HepG2 (cell line): Measurements from ENCODE around the gene CAPS2. TPM values are rescaled to one million over a fixed set of nuclear protein-coding genes. Genes with fewer than 3 reads are reported as not detected.
A peak's percentile ranks its signal among the peaks of the same experiment; 100 is the strongest.

ENCODE experiments used
- ATAC-seq: fragments of 200-7000 bp; cut with Tn5 transposase; 3 replicates; pipeline ENCODE4 v1.9.1; 2020; ENCODE audit warnings: mild to moderate bottlenecking, moderate library complexity
- Bru-seq: library from RNA; stranded (reverse); fragments of 400-500 nt; gene quantifications from one replicate; lab custom pipeline; 2021; lab: Mats Ljungman, UMichigan
- BruChase-seq, 2 experiments: library from RNA; stranded (reverse); fragments of 400-500 nt; gene quantifications; one replicate each; lab custom pipeline; 2021; lab: Mats Ljungman, UMichigan
- BruUV-seq: library from RNA; stranded (reverse); fragments of 400-500 nt; replicated peaks from 2 replicates; lab custom pipeline; 2021; lab: Mats Ljungman, UMichigan
- CTCF ChIA-PET: fragments of 300-600 bp; formaldehyde crosslinking; extraction: SDS; loops from one replicate; lab custom pipeline; 2021; ENCODE audit warnings: low total read pairs, inconsistent platforms, low intra/inter-chr PET ratio; lab: Yijun Ruan, JAX
- POLR2A ChIA-PET: fragments of 350-600 bp; sonication (Branson Sonifier 250); formaldehyde crosslinking; loops from one replicate; lab custom pipeline; 2020; ENCODE audit warnings: antibody characterized with exemption, inconsistent platforms; lab: Yijun Ruan, JAX
- DNase-seq: peaks from one replicate; pipeline ENCODE4 v3.0.0-alpha.2; 2015; ENCODE audit warnings: low spot score
- FAIRE-seq: peaks from 3 replicates; lab custom pipeline; 2011; peaks lifted over from hg19 to GRCh38; lab: Jason Lieb, UNC
- H2AFZ ChIP-seq: one replicate; pipeline ENCODE4 v1.6.1; 2011; ENCODE audit warnings: low read length, inconsistent platforms
- H3K27ac ChIP-seq: fragments of 300-600 bp; 3 replicates; pipeline ENCODE4 v1.8.0; 2011; ENCODE audit warnings: mixed run types, mild to moderate bottlenecking, mixed read lengths, low read length, inconsistent platforms; ENCODE audit not compliant: insufficient read depth; ENCODE audit errors: extremely low read length
- H3K27me3 ChIP-seq, 2 experiments: fragments of 200-600 bp in 1 of 2; 2 replicates in 1 of 2; 3 replicates in 1 of 2; pipeline versions ENCODE4 v1.6.0 to v1.8.0; 2011; ENCODE audit warnings: low read length in 2 of 2, mild to moderate bottlenecking in 2 of 2, moderate library complexity in 2 of 2, inconsistent platforms in 1 of 2; ENCODE audit not compliant: insufficient read depth in 2 of 2, control insufficient read depth in 1 of 2
- H3K36me3 ChIP-seq, 2 experiments: fragments of 200-600 bp in 1 of 2; replicated peaks in 1 of 2; 2 replicates in 1 of 2; 3 replicates in 1 of 2; pipeline versions ENCODE4 v1.5.1 to v1.8.0; 2011; ENCODE audit warnings: low read length in 2 of 2, inconsistent platforms in 1 of 2; ENCODE audit not compliant: insufficient read depth in 2 of 2, control insufficient read depth in 1 of 2
- H3K4me1 ChIP-seq: 2 replicates; pipeline ENCODE4 v1.5.1; 2012; ENCODE audit warnings: low read length, inconsistent platforms; ENCODE audit not compliant: insufficient read depth
- H3K4me2 ChIP-seq: 2 replicates; pipeline ENCODE4 v1.6.0; 2011; ENCODE audit warnings: low read depth, low read length, inconsistent platforms
- H3K4me3 ChIP-seq, 3 experiments: fragments of 200-600 bp in 1 of 3; sonication (generic), shearing (Covaris generic) in 1 of 3; replicated peaks in 1 of 3; 2 replicates each; pipeline ENCODE4 v1.5.1; 2011 to 2016; ENCODE audit warnings: low read length in 3 of 3, inconsistent platforms in 2 of 3, low read depth in 2 of 3, mild to moderate bottlenecking in 2 of 3, control low read depth in 1 of 3, mixed read lengths in 1 of 3; ENCODE audit not compliant: insufficient read depth in 1 of 3
- H3K79me2 ChIP-seq: one replicate; pipeline ENCODE4 v1.6.1; 2011; ENCODE audit warnings: low read length, inconsistent platforms; ENCODE audit not compliant: insufficient read depth
- H3K9ac ChIP-seq: 2 replicates; pipeline ENCODE4 v1.6.0; 2011; ENCODE audit warnings: mild to moderate bottlenecking, low read depth, low read length, inconsistent platforms; ENCODE audit not compliant: insufficient read depth
- H3K9me3 ChIP-seq: 2 replicates; pipeline ENCODE4 v1.5.1; 2012; ENCODE audit warnings: mild to moderate bottlenecking, low read length
- H4K20me1 ChIP-seq: 2 replicates; pipeline ENCODE4 v1.6.0; 2011; ENCODE audit warnings: inconsistent platforms, mild to moderate bottlenecking, low read length, moderate library complexity; ENCODE audit not compliant: insufficient read depth
- DMAP1 ChIP-seq: IDR thresholded peaks from 2 replicates; pipeline ENCODE4 v1.6.1; 2016
- GABPA ChIP-seq, 2 experiments: IDR thresholded peaks; 2 replicates each; pipeline ENCODE4 v1.6.1; 2011 to 2016; ENCODE audit warnings: low read depth in 2 of 2, low read length in 1 of 2, missing biosample characterization in 1 of 2, missing genetic modification characterization in 1 of 2
- GABPB1 ChIP-seq: IDR thresholded peaks from 2 replicates; pipeline ENCODE4 v1.6.1; 2016; ENCODE audit warnings: mild to moderate bottlenecking, missing genetic modification reagents, moderate library complexity, missing compliant biosample characterization
- HIVEP1 ChIP-seq: sonication (generic); formaldehyde crosslinking; IDR thresholded peaks from 2 replicates; pipeline ENCODE4 v1.4.0; 2020; ENCODE audit warnings: mild to moderate bottlenecking, missing genetic modification reagents
- HMGXB4 ChIP-seq, 2 experiments: sonication (generic) in 1 of 2; formaldehyde crosslinking in 1 of 2; IDR thresholded peaks; 2 replicates each; pipeline versions ENCODE4 v1.4.0 to v1.6.1; 2018 to 2020; ENCODE audit warnings: missing genetic modification reagents in 2 of 2, borderline replicate concordance in 1 of 2, low read depth in 1 of 2, mild to moderate bottlenecking in 1 of 2, missing biosample characterization in 1 of 2
- IRX3 ChIP-seq: sonication (generic); formaldehyde crosslinking; IDR thresholded peaks from 2 replicates; pipeline ENCODE4 v1.8.1; 2023; ENCODE audit warnings: mild to moderate bottlenecking, low read depth, missing genetic modification reagents, borderline replicate concordance
- KDM5B ChIP-seq: sonication (generic); formaldehyde crosslinking; IDR thresholded peaks from 2 replicates; pipeline ENCODE4 v1.4.0; 2020; ENCODE audit warnings: missing genetic modification reagents, mild to moderate bottlenecking, borderline replicate concordance
- POLR2G ChIP-seq: fragments of 200-400 bp; formaldehyde crosslinking; IDR thresholded peaks from 2 replicates; pipeline ENCODE4 v1.6.1; 2018; ENCODE audit warnings: mild to moderate bottlenecking, low read depth, low read length, moderate library complexity
- SALL2 ChIP-seq: sonication (generic); formaldehyde crosslinking; IDR thresholded peaks from 2 replicates; pipeline ENCODE4 v1.8.1; 2023; ENCODE audit warnings: mild to moderate bottlenecking, missing genetic modification reagents, inconsistent platforms
- SOX6 ChIP-seq, 2 experiments: fragments of 450-650 bp in 1 of 2; sonication (generic) in 1 of 2; formaldehyde crosslinking in 1 of 2; IDR thresholded peaks; 2 replicates each; pipeline versions ENCODE4 v1.4.0 to v1.6.1; 2017 to 2020; ENCODE audit warnings: antibody characterized with exemption in 1 of 2, mild to moderate bottlenecking in 1 of 2, missing genetic modification reagents in 1 of 2
- ZNF101 ChIP-seq: sonication (generic); formaldehyde crosslinking; IDR thresholded peaks from 2 replicates; pipeline ENCODE4 v1.4.0; 2020; ENCODE audit warnings: mild to moderate bottlenecking, low read depth, missing genetic modification reagents, borderline replicate concordance
- ZNF605 ChIP-seq: sonication (generic); formaldehyde crosslinking; IDR thresholded peaks from 2 replicates; pipeline ENCODE4 v1.8.0; 2022; ENCODE audit warnings: mild to moderate bottlenecking, missing genetic modification reagents
- ZNF644 ChIP-seq: IDR thresholded peaks from 2 replicates; pipeline ENCODE4 v1.6.1; 2016; ENCODE audit warnings: low read depth
- ZNF761 ChIP-seq: sonication (generic); formaldehyde crosslinking; conservative IDR thresholded peaks from 2 replicates; pipeline ENCODE4 v1.4.0; 2020; ENCODE audit warnings: mild to moderate bottlenecking, missing genetic modification reagents
- ZNF768 ChIP-seq: sonication (generic); formaldehyde crosslinking; IDR thresholded peaks from 2 replicates; pipeline ENCODE4 v1.4.0; 2020; ENCODE audit warnings: missing genetic modification reagents
- WGBS: methylation state at CpG from one replicate; pipeline ENCODE4 v1.1.6; 2017; ENCODE audit warnings: low lambda C conversion rate; 5-methylcytosine and 5-hydroxymethylcytosine counted together
- in situ Hi-C: cut with HindIII; loops from 2 replicates; pipeline ENCODE4 v1.10.0; 2017; ENCODE audit warnings: low pct_unique_long_range_greater_than_20kb; ENCODE audit not compliant: extremely low pct_ligation_motif_present
- intact Hi-C: fragments of 100-400 bp; cut with micrococcal nuclease; formaldehyde crosslinking; loops from one replicate; pipeline ENCODE4 v1.10.0; 2022; ENCODE audit not compliant: unreplicated experiment
- long read RNA-seq, 2 experiments: library from RNA in 1 of 2; library from polyadenylated mRNA in 1 of 2; stranded (forward) in 1 of 2; unstranded in 1 of 2; transcript quantifications; one replicate each; pipeline ENCODE4 v2.0.0, GENCODE V29; 2019 to 2022
- polyA minus RNA-seq, 3 experiments: library from RNA; depleted of rRNA, polyadenylated mRNA; stranded (reverse); fragments of >200 nt; gene quantifications; 2 replicates each; pipeline ENCODE4 v1.2.3, GENCODE V29; 2011; ENCODE audit warnings: low replicate concordance in 1 of 3
- polyA plus RNA-seq, 8 experiments: library from polyadenylated mRNA; depleted of rRNA in 3 of 8; stranded (reverse) in 7 of 8; unstranded in 1 of 8; fragments of >200 nt; fragmentation: Illumina TruSeq in 4 of 8; extraction: Trizol in 4 of 8; gene quantifications; 2 replicates each; pipeline versions ENCODE4 v1.2.1 to v1.2.3, GENCODE V29; 2011 to 2016; ENCODE audit warnings: low read depth in 4 of 8, missing spikeins in 1 of 8, mixed read lengths in 1 of 8; ENCODE audit not compliant: insufficient read depth in 1 of 8
- total RNA-seq, 5 experiments: library from RNA; depleted of rRNA; stranded (reverse); fragments of >200 nt; fragmentation: Illumina TruSeq; extraction: Trizol; gene quantifications; 2 replicates each; pipeline ENCODE4 v1.2.3, GENCODE V29; 2016; ENCODE audit warnings: low read depth in 1 of 5

The CAPS2 gene
- total RNA-seq (2016; rRNA removed; fragmentation: Illumina TruSeq; extraction: Trizol) (not detected in 2 replicates), polyA plus RNA-seq (2011; rRNA removed) (0.11 TPM in 1 of 2 replicates, not detected in the other), polyA minus RNA-seq (2011; rRNA and poly(A)+ RNA removed; ENCODE audit: low replicate concordance) (0.24 and 4.0 TPM in 2 replicates), Bru-seq, nascent RNA (percentile 6 among the genes with signal in this experiment), BruChase-seq, experiment 1, labeled RNA remaining after a 6-hour chase (not detected), BruChase-seq, experiment 2, labeled RNA remaining after a 2-hour chase (percentile 9 among the genes with signal in this experiment)
- total RNA-seq (2016; cell fraction: cytosol; rRNA removed; fragmentation: Illumina TruSeq; extraction: Trizol; ENCODE audit: low read depth) = not detected in 2 replicates
- not detected in 2 replicates for total RNA-seq (2016; cell fraction: insoluble cytoplasmic fraction; rRNA removed; fragmentation: Illumina TruSeq; extraction: Trizol)
- total RNA-seq (2016; cell fraction: membrane; rRNA removed; fragmentation: Illumina TruSeq; extraction: Trizol) = 0.25 TPM in 1 of 2 replicates, not detected in the other
- total RNA-seq (2016; cell fraction: nucleus; rRNA removed; fragmentation: Illumina TruSeq; extraction: Trizol) = not detected in 2 replicates
- polyA plus RNA-seq (2011; cell fraction: cytosol; rRNA removed) = not detected in 2 replicates
- not detected in 2 replicates for polyA plus RNA-seq (2011; cell fraction: nucleus; rRNA removed)
- polyA plus RNA-seq (2012) = not detected in 2 replicates
- polyA plus RNA-seq (2016; cell fraction: cytosol; fragmentation: Illumina TruSeq; extraction: Trizol; ENCODE audit: low read depth) = not detected in 2 replicates
- polyA plus RNA-seq (2016; cell fraction: insoluble cytoplasmic fraction; fragmentation: Illumina TruSeq; extraction: Trizol; ENCODE audit: low read depth) = not detected in 2 replicates
- polyA plus RNA-seq (2016; cell fraction: membrane; fragmentation: Illumina TruSeq; extraction: Trizol; ENCODE audit: low read depth) = not detected in 2 replicates
- polyA plus RNA-seq (2016; cell fraction: nucleus; fragmentation: Illumina TruSeq; extraction: Trizol; ENCODE audit: insufficient read depth, low read depth) = not detected in 2 replicates
- polyA minus RNA-seq (2011; cell fraction: cytosol; rRNA and poly(A)+ RNA removed) = not detected in 2 replicates
- not detected in 2 replicates for polyA minus RNA-seq (2011; cell fraction: nucleus; rRNA and poly(A)+ RNA removed)
- long read RNA-seq, experiment 1 = 0 reads
- long read RNA-seq, experiment 2 = 0 reads

- peak within 1 kb of the TSS; percentile 78 for H3K4me2 ChIP-seq
- FAIRE-seq = peak; percentile 64
- H3K79me2 ChIP-seq = no peaks in the 10 kb centered on the region
- intact Hi-C loops (loop anchor here (5.0 to 10.0 kb wide), 2 partner anchors 165 to 1127 kb away; no protein-coding TSS in a partner anchor), in situ Hi-C loops (loop anchor here (10.0 kb wide), 1 partner anchor 175 kb away; no protein-coding TSS in a partner anchor)
- ChIA-PET CTCF (no interaction called here), POLR2A (no interaction called here)
- WGBS = 5% methylated on average over 30 of the region's 40 CpGs
- no peaks in the 10 kb centered on the region for H3K9me3 ChIP-seq
- DNase-seq = peak; percentile 66
- no peaks in the 10 kb centered on the region for H3K4me1 ChIP-seq
- H3K27me3 ChIP-seq = no peaks in the 10 kb centered on the region
- H3K9ac ChIP-seq = peak within 1 kb of the TSS; percentile 51
- H3K36me3 ChIP-seq = no peaks in the 10 kb centered on the region
- peak within 1 kb of the TSS; percentile 57 to 71 (median 58) for H3K4me3 ChIP-seq
- no peaks in the 10 kb centered on the region for H4K20me1 ChIP-seq
- H3K27ac ChIP-seq = peak within 1 kb of the TSS; percentile 64
- BruUV-seq = no TSS peak
- ATAC-seq = peak; percentile 98
- peak within 1 kb of the TSS; percentile 63 for H2AFZ ChIP-seq
- TF ChIP-seq SALL2 (CRISPR knock-in tag) (0 out of 2 replicates have a peak, but pooled peaks have one; percentile 56), GABPA (IDR thresholded peaks at IDR 0.05; ENCODE audit: low read depth, low read length) (peak; percentile 54), GABPA (CRISPR knock-in tag; IDR thresholded peaks at IDR 0.05; ENCODE audit: low read depth) (peak; percentile 85), HIVEP1 (CRISPR knock-in tag) (peak; percentile 68; the same call in 1 of the 2 replicates), ZNF768 (CRISPR knock-in tag) (0 out of 2 replicates have a peak, but pooled peaks have one; percentile 55), ZNF101 (CRISPR knock-in tag) (no peak), KDM5B (peak; percentile 54; the same call in 1 of the 2 replicates), DMAP1 (peak; percentile 54), ZNF644 (CRISPR knock-in tag) (no peak; the same call in 1 of the 2 replicates), ZNF605 (peak; percentile 76), HMGXB4 (CRISPR knock-in tag; IDR thresholded peaks at IDR 0.05; ENCODE audit: borderline replicate concordance in 1 of 2, low read depth in 1 of 2) (peak in 1 of 2 experiments; percentile 61; a peak in 3 of 4 replicates), IRX3 (peak; percentile 77; the same call in 1 of the 2 replicates), GABPB1 (CRISPR knock-in tag) (peak; percentile 91), SOX6 (IDR thresholded peaks at IDR 0.05) (no peak), SOX6 (CRISPR knock-in tag; IDR thresholded peaks at IDR 0.05) (peak; percentile 64), ZNF761 (CRISPR knock-in tag) (0 out of 2 replicates have a peak, but pooled peaks have one; percentile 46), POLR2G (peak; percentile 64)
These were observed at the start of gene CAPS2 for GRCh38 chr12:75329918-75330826. TSS of gene CAPS2 (minus strand) at chr12:75330324. CDS start at chr12:75326498, 3,826 bp downstream.
